Tibial artery (tissue), 4 donors: ENCODE measurements around the gene CEP41.

Experiments
- DNase-seq, 2 donors: peaks; one replicate each; pipeline ENCODE4 v3.0.0-alpha.2; 2019
- H3K27ac ChIP-seq, 2 donors: fragments of 200-600 bp; sonication (generic) in 1 of 2; 1 replicate in 1 of 2; 2 replicates in 1 of 2; pipeline ENCODE4 v1.5.1; 2018 to 2019; ENCODE audit warnings: mild to moderate bottlenecking in 1 of 2
- H3K27me3 ChIP-seq, 2 donors: fragments of 200-600 bp; sonication (generic) in 1 of 2; one replicate each; pipeline versions ENCODE4 v1.5.1 to v1.6.0; 2016 to 2019
- H3K36me3 ChIP-seq, 3 donors: fragments of 200-600 bp; sonication (generic) in 2 of 3; one replicate each; pipeline ENCODE4 v1.5.1; 2016 to 2019; ENCODE audit warnings: mild to moderate bottlenecking in 2 of 3
- H3K4me1 ChIP-seq, 4 donors: fragments of 200-600 bp; sonication (generic) in 2 of 4; 1 replicate in 3 of 4; 2 replicates in 1 of 4; pipeline ENCODE4 v1.5.1; 2016 to 2019
- H3K4me3 ChIP-seq, 2 donors: fragments of 200-600 bp; sonication (generic) in 1 of 2; 1 replicate in 1 of 2; 2 replicates in 1 of 2; pipeline ENCODE4 v1.5.1; 2018 to 2019; ENCODE audit warnings: mild to moderate bottlenecking in 2 of 2
- H3K9me3 ChIP-seq, 3 donors: fragments of 200-600 bp; sonication (generic) in 1 of 3; one replicate each; pipeline ENCODE4 v1.5.1; 2016 to 2019
- CTCF ChIP-seq, 2 experiments: fragments of 200-600 bp in 1 of 2; fragments of 450-650 bp in 1 of 2; IDR thresholded peaks; one replicate each; pipeline ENCODE4 v1.5.1; 2017 to 2019; ENCODE audit warnings: antibody characterized with exemption in 2 of 2, mild to moderate bottlenecking in 1 of 2, moderate library complexity in 1 of 2
- intact Hi-C: fragments of 100-400 bp; cut with DNase I; formaldehyde crosslinking; loops from one replicate; pipeline ENCODE4 v1.15.0; 2023; ENCODE audit warnings: low total_unique reads

Gene CEP41

GRCh38 chr7:130440527-130441365 lies at the start of gene CEP41:
Gene CEP41 (minus strand): TSS chr7:130441016. CDS start chr7:130440966, 50 bp downstream.
- DNase-seq = peak; percentile 95 to 98
- Histone ChIP-seq H3K27me3 (no peaks in the 10 kb centered on the region), H3K4me3 (peak within 1 kb of the TSS; percentile 66 to 85), H3K4me1 (peaks cover 0 to 14% (median 5%) of the 10 kb centered on the region in 4 donors), H3K9me3 (no peaks in the 10 kb centered on the region), H3K36me3 (no peaks in the 10 kb centered on the region), H3K27ac (peak within 1 kb of the TSS; percentile 81)
- intact Hi-C loops = loop anchor here (5.0 kb wide), 1 partner anchor 143 kb away; no protein-coding TSS in a partner anchor
- no peak for TF ChIP-seq CTCF (IDR thresholded peaks at IDR 0.05)

GRCh38 chr7:130490311-130490791 lies 49.5 kb upstream of the CEP41 start:
- TF ChIP-seq CTCF (IDR thresholded peaks at IDR 0.05) = no peak
- Histone ChIP-seq H3K36me3 (no peaks in the 10 kb centered on the region), H3K9me3 (no peaks in the 10 kb centered on the region), H3K27ac (no peak overlapping the region), H3K4me3 (peak overlapping the region; percentile 46 to 54), H3K4me1 (peaks cover 0 to 44% (median 17%) of the 10 kb centered on the region in 4 donors), H3K27me3 (peaks cover 0 to 6% of the 10 kb centered on the region in 2 donors)
- DNase-seq = no peak
- intact Hi-C loops = no loop called here

DNA sequence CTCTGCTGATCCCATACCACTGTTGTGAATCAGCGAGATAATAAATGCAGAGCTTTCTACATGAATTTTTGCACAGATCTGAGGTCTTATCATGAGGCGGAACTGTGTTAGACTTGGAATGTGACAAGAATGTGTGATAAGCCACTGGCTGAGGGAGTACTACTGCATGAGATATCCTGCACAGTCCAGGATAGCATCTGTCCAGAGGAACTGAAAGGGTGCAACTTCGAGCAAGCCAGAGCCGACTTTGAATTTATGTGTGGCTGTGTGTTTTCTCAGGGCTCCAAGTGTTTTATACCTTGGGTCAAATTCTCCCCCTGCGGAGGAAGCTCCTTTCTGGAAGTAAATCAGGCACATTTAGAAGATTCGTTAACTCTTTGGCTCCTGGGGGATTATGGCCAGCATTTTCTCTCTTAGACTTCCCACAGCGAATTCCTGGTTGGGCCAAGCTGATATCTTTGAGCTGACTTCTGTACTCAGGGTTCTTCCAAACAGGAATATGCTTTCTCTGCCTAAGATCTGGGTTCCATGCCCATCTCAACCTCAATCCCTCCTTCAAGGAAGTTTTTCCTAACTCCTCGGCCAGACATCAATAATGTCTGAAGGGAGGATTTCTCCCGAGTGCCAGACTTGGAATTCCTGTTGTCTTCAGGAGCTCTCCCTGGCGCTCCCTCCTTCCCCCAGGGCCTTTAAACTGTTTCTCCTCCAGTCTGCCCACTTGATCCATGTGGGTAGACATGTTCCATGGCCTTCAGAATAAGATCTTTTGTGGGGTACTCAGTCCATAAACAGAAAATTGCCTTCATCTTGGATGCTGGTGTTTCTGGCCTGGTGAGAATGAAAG lies 48.5 kb upstream of the CEP41 start:
- Histone ChIP-seq H3K27ac (peak overlapping the region in 1 of 2 donors; percentile 13), H3K9me3 (no peaks in the 10 kb centered on the region), H3K4me3 (no peak overlapping the region), H3K4me1 (peaks cover 0 to 41% (median 17%) of the 10 kb centered on the region in 4 donors), H3K27me3 (peaks cover 0 to 6% of the 10 kb centered on the region in 2 donors), H3K36me3 (no peaks in the 10 kb centered on the region)
- no peak for TF ChIP-seq CTCF (IDR thresholded peaks at IDR 0.05)
- DNase-seq = no peak
- intact Hi-C loops = loop anchor here (5.0 kb wide), 1 partner anchor 212 kb away; no protein-coding TSS in a partner anchor

GRCh38 chr7:130488392-130489139 lies 47.8 kb upstream of the CEP41 start:
- no peak for TF ChIP-seq CTCF (IDR thresholded peaks at IDR 0.05)
- Histone ChIP-seq H3K9me3 (no peaks in the 10 kb centered on the region), H3K4me1 (peaks cover 0 to 37% (median 17%) of the 10 kb centered on the region in 4 donors), H3K27ac (no peak overlapping the region), H3K27me3 (peaks cover 0 to 6% of the 10 kb centered on the region in 2 donors), H3K4me3 (no peak overlapping the region), H3K36me3 (no peaks in the 10 kb centered on the region)
- intact Hi-C loops = loop anchor here (5.0 kb wide), 1 partner anchor 211 kb away; no protein-coding TSS in a partner anchor
- DNase-seq = no peak

DNA sequence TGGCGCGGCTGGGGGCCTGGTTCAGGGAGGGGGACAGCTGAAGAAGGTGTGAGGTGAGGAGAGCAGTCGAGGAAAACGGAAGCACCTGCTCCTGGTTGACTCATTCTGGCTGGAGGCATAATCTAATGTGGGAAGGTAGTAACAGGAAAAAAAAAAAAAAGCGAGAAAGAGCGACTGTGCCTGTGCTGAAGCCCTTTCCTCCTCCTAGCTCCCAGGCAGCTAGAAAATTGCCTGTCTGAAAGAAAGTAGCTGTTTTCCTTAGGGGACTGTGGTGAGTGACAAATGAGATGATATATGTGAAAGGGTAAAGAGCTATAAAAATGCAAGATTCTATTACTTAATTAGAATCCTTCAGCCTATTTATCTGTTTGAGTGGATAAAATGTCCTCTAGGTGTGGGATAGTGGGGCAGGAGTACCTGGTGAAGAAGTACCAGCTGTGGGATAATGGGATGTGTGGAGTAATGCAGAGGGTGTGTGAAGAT lies 46.2 kb upstream of the CEP41 start:
- Histone ChIP-seq H3K36me3 (no peaks in the 10 kb centered on the region), H3K27me3 (peaks cover 0 to 6% of the 10 kb centered on the region in 2 donors), H3K4me1 (peaks cover 0 to 39% (median 16%) of the 10 kb centered on the region in 4 donors), H3K9me3 (no peaks in the 10 kb centered on the region), H3K4me3 (peak overlapping the region; percentile 44 to 54), H3K27ac (no peak overlapping the region)
- DNase-seq = no peak
- intact Hi-C loops = loop anchor here (5.0 kb wide), 1 partner anchor 210 kb away; no protein-coding TSS in a partner anchor
- TF ChIP-seq CTCF (IDR thresholded peaks at IDR 0.05) = no peak
